Mammary epithelial cell (primary cell): ENCODE measurements around the gene MRE11.

Experiments used
- EZH2 ChIP-seq: IDR thresholded peaks from 2 replicates; pipeline ENCODE4 v1.6.1; 2012; ENCODE audit warnings: low read length, inconsistent platforms, borderline replicate concordance
- TF ChIP-seq, protein P1 (sequence below), 2 donors: IDR thresholded peaks in 1 of 2; conservative IDR thresholded peaks in 1 of 2; 2 replicates each; pipeline ENCODE4 v1.5.1; 2011 to 2012; ENCODE audit warnings: inconsistent platforms in 2 of 2, low read length in 2 of 2, mild to moderate bottlenecking in 2 of 2, control low read depth in 1 of 2, low read depth in 1 of 2; ENCODE audit not compliant: insufficient read depth in 1 of 2; ENCODE audit errors: extremely low read depth in 1 of 2

DNA sequence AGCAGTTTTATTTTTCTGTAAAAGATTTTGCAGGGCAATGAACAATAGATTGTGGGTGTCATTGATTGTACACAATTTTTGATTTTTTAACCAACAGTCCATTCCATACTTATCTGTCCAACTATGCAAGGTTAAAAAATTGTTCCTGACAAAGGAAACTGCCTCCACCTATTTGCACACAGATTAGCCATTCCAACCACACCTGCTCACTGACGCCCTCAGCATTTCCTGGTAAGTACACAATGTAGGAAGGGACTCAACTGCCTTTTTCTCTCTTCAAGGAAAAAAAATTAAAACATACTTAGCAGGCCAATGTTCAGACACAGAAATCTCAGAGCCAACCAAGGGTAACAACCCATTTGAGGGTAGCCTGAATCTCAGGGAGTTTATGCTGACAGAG, 45.8 kb upstream of the MRE11 start:
- TF ChIP-seq, protein P1, sequence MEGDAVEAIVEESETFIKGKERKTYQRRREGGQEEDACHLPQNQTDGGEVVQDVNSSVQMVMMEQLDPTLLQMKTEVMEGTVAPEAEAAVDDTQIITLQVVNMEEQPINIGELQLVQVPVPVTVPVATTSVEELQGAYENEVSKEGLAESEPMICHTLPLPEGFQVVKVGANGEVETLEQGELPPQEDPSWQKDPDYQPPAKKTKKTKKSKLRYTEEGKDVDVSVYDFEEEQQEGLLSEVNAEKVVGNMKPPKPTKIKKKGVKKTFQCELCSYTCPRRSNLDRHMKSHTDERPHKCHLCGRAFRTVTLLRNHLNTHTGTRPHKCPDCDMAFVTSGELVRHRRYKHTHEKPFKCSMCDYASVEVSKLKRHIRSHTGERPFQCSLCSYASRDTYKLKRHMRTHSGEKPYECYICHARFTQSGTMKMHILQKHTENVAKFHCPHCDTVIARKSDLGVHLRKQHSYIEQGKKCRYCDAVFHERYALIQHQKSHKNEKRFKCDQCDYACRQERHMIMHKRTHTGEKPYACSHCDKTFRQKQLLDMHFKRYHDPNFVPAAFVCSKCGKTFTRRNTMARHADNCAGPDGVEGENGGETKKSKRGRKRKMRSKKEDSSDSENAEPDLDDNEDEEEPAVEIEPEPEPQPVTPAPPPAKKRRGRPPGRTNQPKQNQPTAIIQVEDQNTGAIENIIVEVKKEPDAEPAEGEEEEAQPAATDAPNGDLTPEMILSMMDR (conservative IDR thresholded peaks at IDR 0.05 in 1 of 2, IDR thresholded peaks at IDR 0.05 in 1 of 2; ENCODE audit: extremely low read depth in 1 of 2, insufficient read depth in 1 of 2, low read depth in 1 of 2, low read length in 2 of 2), result no peak
- TF ChIP-seq EZH2, result no peak
